PC-9 (cell line): Measurements from ENCODE around the gene PEPD.

Source experiments
- EZH2 ChIP-seq: fragments of 200-600 bp; sonication (generic); IDR thresholded peaks from 2 replicates; pipeline ENCODE4 v1.8.0; 2017; ENCODE audit warnings: antibody characterized with exemption, low read depth
- TF ChIP-seq, protein P1 (sequence below): fragments of 200-600 bp; sonication (generic); conservative IDR thresholded peaks from 2 replicates; pipeline ENCODE4 v1.6.1; 2017; ENCODE audit warnings: mixed run types, antibody characterized with exemption, mild to moderate bottlenecking, moderate library complexity

DNA sequence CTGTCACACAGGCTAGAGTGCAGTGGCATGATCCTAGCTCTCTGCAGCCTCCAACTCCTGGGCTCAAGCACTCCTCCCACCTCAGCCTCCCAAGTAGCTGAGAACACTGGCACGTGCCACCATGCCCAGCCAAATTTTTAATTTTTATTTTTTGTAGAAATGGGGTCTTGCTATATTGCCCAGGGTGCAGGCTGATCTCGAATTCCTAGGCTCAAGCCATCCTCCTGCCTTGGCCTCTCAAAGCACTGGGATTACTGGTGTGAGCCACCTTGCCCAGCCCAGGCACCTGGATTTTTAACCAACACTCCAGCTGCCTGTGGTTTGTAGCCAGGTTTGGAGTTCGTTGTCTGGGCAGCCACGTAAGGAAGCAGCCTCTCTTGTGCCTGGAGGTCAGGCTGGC lies 9.3 kb upstream of the PEPD start:
- TF ChIP-seq, protein P1, sequence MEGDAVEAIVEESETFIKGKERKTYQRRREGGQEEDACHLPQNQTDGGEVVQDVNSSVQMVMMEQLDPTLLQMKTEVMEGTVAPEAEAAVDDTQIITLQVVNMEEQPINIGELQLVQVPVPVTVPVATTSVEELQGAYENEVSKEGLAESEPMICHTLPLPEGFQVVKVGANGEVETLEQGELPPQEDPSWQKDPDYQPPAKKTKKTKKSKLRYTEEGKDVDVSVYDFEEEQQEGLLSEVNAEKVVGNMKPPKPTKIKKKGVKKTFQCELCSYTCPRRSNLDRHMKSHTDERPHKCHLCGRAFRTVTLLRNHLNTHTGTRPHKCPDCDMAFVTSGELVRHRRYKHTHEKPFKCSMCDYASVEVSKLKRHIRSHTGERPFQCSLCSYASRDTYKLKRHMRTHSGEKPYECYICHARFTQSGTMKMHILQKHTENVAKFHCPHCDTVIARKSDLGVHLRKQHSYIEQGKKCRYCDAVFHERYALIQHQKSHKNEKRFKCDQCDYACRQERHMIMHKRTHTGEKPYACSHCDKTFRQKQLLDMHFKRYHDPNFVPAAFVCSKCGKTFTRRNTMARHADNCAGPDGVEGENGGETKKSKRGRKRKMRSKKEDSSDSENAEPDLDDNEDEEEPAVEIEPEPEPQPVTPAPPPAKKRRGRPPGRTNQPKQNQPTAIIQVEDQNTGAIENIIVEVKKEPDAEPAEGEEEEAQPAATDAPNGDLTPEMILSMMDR = no peak
- TF ChIP-seq EZH2 = no peak
